Spleen (tissue), 7 donors: Measurements from ENCODE around the gene AAK1.

Experiments used
- POLR2A ChIP-seq, 3 donors: fragments of 450-650 bp; IDR thresholded peaks; one replicate each; pipeline ENCODE4 v1.5.1; 2017; ENCODE audit warnings: antibody characterized with exemption in 3 of 3, mild to moderate bottlenecking in 1 of 3
- POLR2AphosphoS5 ChIP-seq, 3 donors: sonication (generic); formaldehyde crosslinking; IDR thresholded peaks; one replicate each; pipeline ENCODE4 v1.5.1; 2017; ENCODE audit warnings: antibody characterized with exemption in 3 of 3
- TF ChIP-seq, protein P1 (sequence below), 11 experiments: fragments of 200-600 bp in 7 of 11; fragments of 450-650 bp in 4 of 11; sonication (generic) in 4 of 11; IDR thresholded peaks in 8 of 11; conservative IDR thresholded peaks in 3 of 11; 1 replicate in 7 of 11; 2 replicates in 4 of 11; pipeline versions ENCODE4 v1.4.0 to v1.8.0; 2016 to 2021; ENCODE audit warnings: antibody characterized with exemption in 11 of 11, inconsistent platforms in 4 of 11, mild to moderate bottlenecking in 1 of 11
- donor health status: DM: no; HTN: no; CAD: no; lungs with moderate emphysema.
- donor health status: DM: no; HTN: no; CAD: no.
- donor health status: DM: no; HTN: no; CAD: no.

DNA sequence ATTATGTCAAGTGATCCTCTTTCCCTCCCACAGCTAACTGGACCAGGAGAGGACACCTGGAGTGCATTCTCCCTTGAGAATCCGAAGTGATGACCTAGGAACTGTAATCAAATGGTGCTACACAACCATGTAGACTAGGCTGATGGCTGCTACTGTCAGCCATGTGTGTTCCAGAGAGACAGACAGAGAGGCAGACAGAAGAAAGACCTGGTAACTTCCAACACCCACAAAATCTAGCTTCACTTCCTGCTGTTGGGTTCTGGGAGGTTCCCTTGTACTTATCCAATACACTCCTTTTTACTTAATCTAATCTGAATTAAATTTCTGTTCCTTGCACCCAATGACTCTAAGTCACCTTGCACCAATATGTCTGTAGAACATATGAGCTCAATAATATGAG lies 72.3 kb downstream of the AAK1 start:
- TF ChIP-seq, protein P1, sequence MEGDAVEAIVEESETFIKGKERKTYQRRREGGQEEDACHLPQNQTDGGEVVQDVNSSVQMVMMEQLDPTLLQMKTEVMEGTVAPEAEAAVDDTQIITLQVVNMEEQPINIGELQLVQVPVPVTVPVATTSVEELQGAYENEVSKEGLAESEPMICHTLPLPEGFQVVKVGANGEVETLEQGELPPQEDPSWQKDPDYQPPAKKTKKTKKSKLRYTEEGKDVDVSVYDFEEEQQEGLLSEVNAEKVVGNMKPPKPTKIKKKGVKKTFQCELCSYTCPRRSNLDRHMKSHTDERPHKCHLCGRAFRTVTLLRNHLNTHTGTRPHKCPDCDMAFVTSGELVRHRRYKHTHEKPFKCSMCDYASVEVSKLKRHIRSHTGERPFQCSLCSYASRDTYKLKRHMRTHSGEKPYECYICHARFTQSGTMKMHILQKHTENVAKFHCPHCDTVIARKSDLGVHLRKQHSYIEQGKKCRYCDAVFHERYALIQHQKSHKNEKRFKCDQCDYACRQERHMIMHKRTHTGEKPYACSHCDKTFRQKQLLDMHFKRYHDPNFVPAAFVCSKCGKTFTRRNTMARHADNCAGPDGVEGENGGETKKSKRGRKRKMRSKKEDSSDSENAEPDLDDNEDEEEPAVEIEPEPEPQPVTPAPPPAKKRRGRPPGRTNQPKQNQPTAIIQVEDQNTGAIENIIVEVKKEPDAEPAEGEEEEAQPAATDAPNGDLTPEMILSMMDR (IDR thresholded peaks at IDR 0.05 in 8 of 11, conservative IDR thresholded peaks at IDR 0.05 in 3 of 11): no peak
- TF ChIP-seq POLR2A (IDR thresholded peaks at IDR 0.05) (no peak), POLR2AphosphoS5 (IDR thresholded peaks at IDR 0.05) (no peak)
